Smooth muscle cell (in vitro differentiated cells): ENCODE data around the gene RBM17. TPM values are rescaled to one million over a fixed set of nuclear protein-coding genes. Genes with fewer than 3 reads are reported as not detected.
"Not testable (repeated sequence)": the region's sequence is repeated elsewhere in the genome, so short reads cannot be mapped to it uniquely, and the experiment has no call there.

Experiments
- DNase-seq: peaks from one replicate; lab custom pipeline; 2025; ENCODE audit not compliant: unreplicated experiment; lab: John Stamatoyannopoulos, UW
- H2AFZ ChIP-seq: fragments of 200-600 bp; sonication (generic); 2 replicates; pipeline ENCODE4 v1.6.0; 2016; ENCODE audit warnings: antibody characterized with exemption, low read depth, mild to moderate bottlenecking
- H3F3A ChIP-seq: fragments of 200-600 bp; sonication (generic); 2 replicates; pipeline ENCODE4 v1.6.0; 2017; ENCODE audit warnings: antibody characterized with exemption, low read depth
- H3K27ac ChIP-seq: fragments of 200-600 bp; sonication (generic); 2 replicates; pipeline ENCODE4 v1.5.1; 2016; ENCODE audit warnings: low read depth, mild to moderate bottlenecking
- H3K27me3 ChIP-seq: fragments of 200-600 bp; sonication (generic); 2 replicates; pipeline ENCODE4 v1.6.1; 2016; ENCODE audit warnings: low read depth, mild to moderate bottlenecking
- H3K36me3 ChIP-seq: fragments of 200-600 bp; sonication (generic); 2 replicates; pipeline ENCODE4 v1.5.1; 2016; ENCODE audit warnings: low read depth
- H3K4me1 ChIP-seq: fragments of 200-600 bp; sonication (generic); 2 replicates; pipeline ENCODE4 v1.5.1; 2016; ENCODE audit warnings: low read depth
- H3K4me2 ChIP-seq: fragments of 200-600 bp; sonication (generic); 2 replicates; pipeline ENCODE4 v1.6.0; 2016; ENCODE audit warnings: mild to moderate bottlenecking
- H3K4me3 ChIP-seq: fragments of 200-600 bp; sonication (generic); 2 replicates; pipeline ENCODE4 v1.5.1; 2016; ENCODE audit warnings: mild to moderate bottlenecking
- H3K79me2 ChIP-seq: fragments of 200-600 bp; sonication (generic); 2 replicates; pipeline ENCODE4 v1.6.0; 2016; ENCODE audit warnings: low read depth, mild to moderate bottlenecking
- H3K9ac ChIP-seq: fragments of 200-600 bp; sonication (generic); 2 replicates; pipeline ENCODE4 v1.6.0; 2016; ENCODE audit warnings: low read depth
- H3K9me3 ChIP-seq: fragments of 200-600 bp; sonication (generic); replicated peaks from 2 replicates; pipeline ENCODE4 v1.5.1; 2016; ENCODE audit warnings: low read depth
- H4K20me1 ChIP-seq: fragments of 200-600 bp; sonication (generic); 2 replicates; pipeline ENCODE4 v1.6.0; 2016; ENCODE audit warnings: low read depth
- CTCF ChIP-seq: fragments of 200-600 bp; sonication (generic); IDR thresholded peaks from 2 replicates; pipeline ENCODE4 v1.5.1; 2017; ENCODE audit warnings: borderline replicate concordance, mild to moderate bottlenecking, antibody characterized with exemption; ENCODE audit not compliant: insufficient read depth, poor library complexity, severe bottlenecking
- WGBS: methylation state at CpG from one replicate; pipeline ENCODE4 v1.1.7; 2016; ENCODE audit warnings: low lambda C conversion rate; 5-methylcytosine and 5-hydroxymethylcytosine counted together
- polyA plus RNA-seq: library from polyadenylated mRNA; unstranded; fragments of >200 nt; fragmentation: Nextera tagmentation; extraction: Ambion mirVana; gene quantifications from 2 replicates; pipeline ENCODE4 v1.2.1, GENCODE V29; 2016
- total RNA-seq: library from RNA; depleted of rRNA; stranded (reverse); fragments of >200 nt; gene quantifications from 2 replicates; pipeline ENCODE4 v1.2.3, GENCODE V29; 2014

The RBM17 gene
- total and polyA plus RNA-seq, 2 experiments from 2014 or later = 20.0 to 68.3 TPM

DNA sequence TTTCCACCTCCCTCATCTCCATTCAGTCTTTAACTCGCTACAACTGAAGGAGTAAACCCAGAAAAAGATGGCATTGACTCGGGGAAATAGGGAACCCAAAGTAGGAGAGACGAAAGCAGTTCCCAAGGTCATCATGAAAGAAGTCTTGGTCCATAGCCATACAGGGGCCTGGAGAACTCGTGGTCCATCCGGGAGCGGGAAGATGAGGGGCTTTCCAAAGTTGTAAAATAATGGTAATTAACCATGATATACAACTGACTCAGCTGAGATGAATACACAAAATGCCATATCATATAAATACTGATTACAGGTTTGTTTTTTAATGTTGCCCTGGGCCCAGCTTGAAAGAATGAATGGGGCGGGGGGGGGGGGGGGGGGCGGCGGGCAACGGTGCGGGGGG, 32.3 kb downstream of the RBM17 start:
- Histone ChIP-seq H3K36me3 (no peaks in the 10 kb centered on the region), H3K27ac (peak overlapping the region; percentile 40), H3K4me2 (no peak overlapping the region), H4K20me1 (peaks cover 4% of the 10 kb centered on the region), H3K9me3 (no peaks in the 10 kb centered on the region), H3K4me1 (peaks cover 11% of the 10 kb centered on the region), H3K9ac (no peak overlapping the region), H3K27me3 (no peaks in the 10 kb centered on the region), H3K4me3 (no peak overlapping the region), H3K79me2 (no peaks in the 10 kb centered on the region), H2AFZ (no peak overlapping the region), H3F3A (peaks cover 10% of the 10 kb centered on the region)
- DNase-seq = no peak
- WGBS = 83% methylated on average over 10 of the region's 11 CpGs
- TF ChIP-seq CTCF = no peak

DNA sequence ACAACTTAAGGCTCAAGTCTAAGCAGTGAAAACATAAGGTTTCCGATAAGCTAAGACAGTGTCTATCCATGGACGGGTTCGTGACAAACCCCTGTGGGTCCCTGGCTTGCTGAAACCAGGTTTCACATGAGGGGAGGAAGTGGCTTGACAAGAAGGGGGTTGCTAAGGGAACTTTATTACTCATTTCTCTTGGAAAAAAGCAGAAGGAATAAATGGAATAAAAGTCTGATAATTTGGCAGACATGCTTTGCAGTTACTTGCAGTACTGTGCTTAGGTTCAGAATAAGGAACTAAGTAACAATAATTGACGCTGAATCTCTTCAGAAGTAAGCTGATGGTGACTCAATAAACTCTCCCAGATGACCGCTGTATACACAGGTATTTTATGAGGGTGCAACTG, 34.7 kb downstream of the RBM17 start:
- Histone ChIP-seq H3K9ac (no peak overlapping the region), H3K79me2 (no peaks in the 10 kb centered on the region), H4K20me1 (no peaks in the 10 kb centered on the region), H3K4me1 (peaks cover 19% of the 10 kb centered on the region), H3K27ac (peak overlapping the region; percentile 89), H3K9me3 (no peaks in the 10 kb centered on the region), H3K27me3 (no peaks in the 10 kb centered on the region), H3K4me2 (peak overlapping the region; percentile 14), H2AFZ (no peak overlapping the region), H3K36me3 (no peaks in the 10 kb centered on the region), H3K4me3 (no peak overlapping the region), H3F3A (peaks cover 15% of the 10 kb centered on the region)
- TF ChIP-seq CTCF = no peak
- DNase-seq = no peak
- WGBS = 51% methylated on average over 5 of the region's 5 CpGs

DNA sequence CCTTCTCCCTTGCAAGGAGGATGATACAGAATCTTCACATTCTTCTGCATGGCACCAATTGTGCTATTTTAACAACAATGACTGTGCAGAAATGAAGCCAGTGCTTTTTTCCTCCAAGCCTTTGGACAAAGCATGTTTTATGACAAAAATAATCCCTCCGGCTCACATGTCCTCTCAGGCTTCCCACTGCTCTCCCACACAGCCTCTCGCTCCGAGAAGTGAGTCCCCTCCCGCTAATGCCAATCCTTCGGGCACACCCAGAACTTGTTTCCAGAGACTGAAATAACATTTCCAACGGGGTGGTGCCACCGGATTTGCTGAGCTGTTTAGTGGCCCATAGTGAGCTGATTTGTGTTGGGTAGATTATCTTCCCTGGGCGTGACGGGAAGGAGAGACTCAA, 35.8 kb downstream of the RBM17 start:
- Histone ChIP-seq H3F3A (peaks cover 16% of the 10 kb centered on the region), H3K36me3 (no peaks in the 10 kb centered on the region), H3K9me3 (no peaks in the 10 kb centered on the region), H3K4me2 (peak overlapping the region; percentile 70), H3K27me3 (no peaks in the 10 kb centered on the region), H3K27ac (peak overlapping the region; percentile 89), H2AFZ (no peak overlapping the region), H3K79me2 (no peaks in the 10 kb centered on the region), H3K9ac (peak overlapping the region; percentile 30), H4K20me1 (no peaks in the 10 kb centered on the region), H3K4me3 (no peak overlapping the region), H3K4me1 (peaks cover 23% of the 10 kb centered on the region)
- no peak for DNase-seq
- 23% methylated on average over 9 of the region's 9 CpGs for WGBS
- TF ChIP-seq CTCF = no peak

GRCh38 chr10:6127461-6127860, 38.6 kb downstream of the RBM17 start:
- not testable (repeated sequence) for H2AFZ ChIP-seq, H3K4me2 ChIP-seq, H3K4me3 ChIP-seq, H3K27me3 ChIP-seq, H3K36me3 ChIP-seq, H3K9ac ChIP-seq, H3K79me2 ChIP-seq, DNase-seq, H4K20me1 ChIP-seq, H3K27ac ChIP-seq, H3K9me3 ChIP-seq
- Histone ChIP-seq H3F3A (peaks cover 16% of the 10 kb centered on the region), H3K4me1 (peaks cover 23% of the 10 kb centered on the region)
